ENCODE results near the gene PFKFB4. TPM values are rescaled to one million over a fixed set of nuclear protein-coding genes. Genes with fewer than 3 reads are reported as not detected.

PFKFB4 gene
- total and polyA plus RNA-seq, 9 of the 15 experiments (the other 6 are each of a cell fraction or from before 2014, with no cell fraction given), result 0.92 to 56.3 (median 13.5) TPM

DNA sequence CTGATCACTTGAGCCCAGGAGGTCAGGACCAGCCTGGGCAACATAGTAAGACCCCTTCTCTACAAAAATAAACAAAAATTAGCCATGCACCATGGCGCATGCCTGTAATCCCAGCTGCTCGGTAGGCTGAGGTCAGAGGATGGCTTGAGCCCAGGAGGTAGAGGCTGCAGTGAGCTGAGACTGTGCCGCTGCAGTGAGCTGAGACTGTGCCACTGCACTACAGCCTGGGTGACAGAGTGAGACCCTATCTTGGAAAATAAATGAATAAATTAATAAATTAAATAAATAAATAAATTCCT is 63.5 kb downstream of the PFKFB4 start (continued):
- no peak for TF ChIP-seq PRPF4 (IDR thresholded peaks at IDR 0.05; ENCODE audit: insufficient read depth, low read depth, low read length, poor library complexity, severe bottlenecking)
- TF ChIP-seq KLF6 (CRISPR knock-in tag; IDR thresholded peaks at IDR 0.05; ENCODE audit: borderline replicate concordance), result no peak
- TF ChIP-seq THRA (IDR thresholded peaks at IDR 0.05), result no peak
- TF ChIP-seq COPS2 (conservative IDR thresholded peaks at IDR 0.05), result no peak
- no peak for TF ChIP-seq KDM2B (CRISPR knock-in tag; IDR thresholded peaks at IDR 0.05)
- no peak for TF ChIP-seq TSC22D4 (tag; IDR thresholded peaks at IDR 0.05)
- no peak for TF ChIP-seq SREBF2 (CRISPR knock-in tag; IDR thresholded peaks at IDR 0.05)
- no peak for TF ChIP-seq GTF3C2 (IDR thresholded peaks at IDR 0.05; ENCODE audit: borderline replicate concordance, extremely low read depth, insufficient read length)

All from K562 (cell line).